Common myeloid progenitor, CD34-positive (primary cell): ENCODE results near the gene CACNB4.
"Not testable (repeated sequence)": the region's sequence is repeated elsewhere in the genome, so short reads cannot be mapped to it uniquely, and the experiment has no call there.

Experiments
- CTCF ChIA-PET: fragments of 350-600 bp; sonication (Branson Sonifier 250); formaldehyde crosslinking; loops from one replicate; lab custom pipeline; 2021; ENCODE audit warnings: antibody characterized with exemption; lab: Charles Lee
- POLR2A ChIA-PET: fragments of 350-600 bp; sonication (Branson Sonifier 250); formaldehyde crosslinking; loops from one replicate; lab custom pipeline; 2021; ENCODE audit warnings: antibody characterized with exemption; lab: Charles Lee
- DNase-seq, 3 donors: peaks; one replicate each; pipeline versions ENCODE4 v3.0.0 to v3.0.0-alpha.2; 2013
- H3K27ac ChIP-seq, 2 experiments: 1 replicate in 1 of 2; 2 replicates in 1 of 2; pipeline ENCODE4 v1.7.0; 2013; ENCODE audit warnings: inconsistent platforms in 2 of 2, low read length in 2 of 2, mild to moderate bottlenecking in 2 of 2, low read depth in 1 of 2, moderate library complexity in 1 of 2; ENCODE audit not compliant: severe bottlenecking in 2 of 2, insufficient read depth in 1 of 2, poor library complexity in 1 of 2
- H3K27me3 ChIP-seq, 5 experiments: replicated peaks in 2 of 5; 1 replicate in 3 of 5; 2 replicates in 2 of 5; pipeline versions ENCODE4 v1.6.1 to v1.7.0; 2013; ENCODE audit warnings: low read length in 4 of 5, mild to moderate bottlenecking in 2 of 5, moderate library complexity in 2 of 5, inconsistent platforms in 1 of 5; ENCODE audit not compliant: insufficient read depth in 5 of 5, control insufficient read depth in 4 of 5
- H3K36me3 ChIP-seq, 4 experiments: 1 replicate in 2 of 4; 2 replicates in 2 of 4; pipeline versions ENCODE4 v1.6.1 to v1.7.0; 2013; ENCODE audit warnings: low read length in 3 of 4, control low read depth in 1 of 4, mild to moderate bottlenecking in 1 of 4; ENCODE audit not compliant: control insufficient read depth in 4 of 4, insufficient read depth in 4 of 4
- H3K4me1 ChIP-seq, 4 experiments: 1 replicate in 3 of 4; 2 replicates in 1 of 4; pipeline versions ENCODE4 v1.6.1 to v1.7.1; 2013; ENCODE audit warnings: low read length in 3 of 4, mild to moderate bottlenecking in 3 of 4, control low read depth in 1 of 4, inconsistent platforms in 1 of 4, moderate library complexity in 1 of 4; ENCODE audit not compliant: control insufficient read depth in 4 of 4, insufficient read depth in 4 of 4; ENCODE audit errors: control extremely low read depth in 1 of 4
- H3K4me3 ChIP-seq, 7 experiments: 1 replicate in 4 of 7; 2 replicates in 3 of 7; pipeline versions ENCODE4 v1.5.1 to v1.7.0; 2013; ENCODE audit warnings: mild to moderate bottlenecking in 7 of 7, low read length in 6 of 7, moderate library complexity in 6 of 7, inconsistent platforms in 2 of 7, low read depth in 2 of 7, control low read depth in 1 of 7; ENCODE audit not compliant: insufficient read depth in 4 of 7, control insufficient read depth in 1 of 7; ENCODE audit errors: extremely low read depth in 1 of 7
- H3K9me3 ChIP-seq, 5 experiments: 1 replicate in 4 of 5; 2 replicates in 1 of 5; pipeline versions ENCODE4 v1.6.1 to v1.7.1; 2013; ENCODE audit warnings: low read length in 4 of 5, mild to moderate bottlenecking in 2 of 5, inconsistent platforms in 1 of 5, low read depth in 1 of 5, moderate library complexity in 1 of 5; ENCODE audit not compliant: control insufficient read depth in 4 of 5, insufficient read depth in 2 of 5; ENCODE audit errors: control extremely low read depth in 1 of 5
- WGBS: methylation state at CpG from one replicate; pipeline ENCODE4 v1.1.5; 2013; ENCODE audit not compliant: insufficient coverage; 5-methylcytosine and 5-hydroxymethylcytosine counted together

Gene CACNB4

GRCh38 chr2:151882786-151883445, 215.9 kb downstream of the CACNB4 start:
- Histone ChIP-seq H3K4me1 (peaks cover 0 to 13% (median 5%) of the 10 kb centered on the region in 4 experiments), H3K27me3 (no peaks in the 10 kb centered on the region), H3K27ac (no peak overlapping the region), H3K36me3 (no peaks in the 10 kb centered on the region), H3K9me3 (no peaks in the 10 kb centered on the region), H3K4me3 (no peak overlapping the region)
- ChIA-PET CTCF (no interaction called here), POLR2A (no interaction called here)
- WGBS = 97% methylated on average over 8 of the region's 10 CpGs
- no peak for DNase-seq

- Histone ChIP-seq H3K4me3 (no peak overlapping the region), H3K27ac (no peak overlapping the region), H3K4me1 (peaks cover 0 to 13% (median 5%) of the 10 kb centered on the region in 4 experiments), H3K36me3 (no peaks in the 10 kb centered on the region), H3K9me3 (no peaks in the 10 kb centered on the region), H3K27me3 (no peaks in the 10 kb centered on the region)
- DNase-seq = no peak
- WGBS = 97% methylated on average over 7 of the region's 7 CpGs
- POLR2A ChIA-PET = no interaction called here
- CTCF ChIA-PET = no interaction called here
Measured at GRCh38 chr2:151881342-151881741, 217.5 kb downstream of the CACNB4 start.

- Histone ChIP-seq H3K27ac (no peak overlapping the region), H3K9me3 (no peaks in the 10 kb centered on the region), H3K4me3 (no peak overlapping the region), H3K36me3 (no peaks in the 10 kb centered on the region), H3K27me3 (no peaks in the 10 kb centered on the region), H3K4me1 (peaks cover 0 to 13% (median 5%) of the 10 kb centered on the region in 4 experiments)
- no peak for DNase-seq
- ChIA-PET CTCF (no interaction called here), POLR2A (no interaction called here)
- 100% methylated on average over 4 of the region's 4 CpGs for WGBS
Measured at GRCh38 chr2:151880586-151880985, 218.3 kb downstream of the CACNB4 start.

- Histone ChIP-seq H3K9me3 (no peaks in the 10 kb centered on the region), H3K4me1 (peaks cover 0 to 13% (median 5%) of the 10 kb centered on the region in 4 experiments), H3K36me3 (no peaks in the 10 kb centered on the region), H3K27ac (no peak overlapping the region), H3K27me3 (no peaks in the 10 kb centered on the region), H3K4me3 (no peak overlapping the region)
- ChIA-PET CTCF (interaction anchor here (0.6 to 0.9 kb wide), 4 partner anchors 27 to 373 kb away, joined by 3 to 4 read pairs (median 3); partner anchors contain the start of gene ARL5A), POLR2A (no interaction called here)
- DNase-seq = peak; percentile 44 to 86 (median 79)
- WGBS = 100% methylated on average over 2 of the region's 2 CpGs
Measured at GRCh38 chr2:151878655-151879563, 219.9 kb downstream of the CACNB4 start.

- POLR2A ChIA-PET = no interaction called here
- Histone ChIP-seq H3K36me3 (no peaks in the 10 kb centered on the region), H3K27ac (no peak overlapping the region), H3K9me3 (no peaks in the 10 kb centered on the region), H3K27me3 (no peaks in the 10 kb centered on the region), H3K4me3 (no peak overlapping the region), H3K4me1 (peaks cover 0 to 13% (median 5%) of the 10 kb centered on the region in 4 experiments)
- CTCF ChIA-PET = no interaction called here
- no peak for DNase-seq
Measured at GRCh38 chr2:151878204-151878603, 220.6 kb downstream of the CACNB4 start.

GRCh38 chr2:151875631-151876030, 223.2 kb downstream of the CACNB4 start:
- H3K4me3 ChIP-seq, H3K27ac ChIP-seq, H3K27me3 ChIP-seq, CTCF ChIA-PET, H3K9me3 ChIP-seq, DNase-seq, H3K36me3 ChIP-seq, POLR2A ChIA-PET: not testable (repeated sequence)
- H3K4me1 ChIP-seq = peaks cover 0 to 13% (median 5%) of the 10 kb centered on the region in 4 experiments
- 50% methylated on average over 2 of the region's 34 CpGs for WGBS

GRCh38 chr2:151872463-151872862, 226.4 kb downstream of the CACNB4 start:
- H3K27me3 ChIP-seq = no peaks in the 10 kb centered on the region
- no peak overlapping the region for H3K27ac ChIP-seq
- no peak for DNase-seq
- H3K4me3 ChIP-seq = no peak overlapping the region
- H3K36me3 ChIP-seq = no peaks in the 10 kb centered on the region
- H3K9me3 ChIP-seq = no peaks in the 10 kb centered on the region
- POLR2A ChIA-PET = no interaction called here
- CTCF ChIA-PET = no interaction called here
- 100% methylated on average over 2 of the region's 3 CpGs for WGBS
- H3K4me1 ChIP-seq = no peaks in the 10 kb centered on the region
